Adipocyte (in vitro differentiated cells): ENCODE results near the gene ITPR2.
"Not testable (repeated sequence)": the region's sequence is repeated elsewhere in the genome, so short reads cannot be mapped to it uniquely, and the experiment has no call there.

Experiments
- DNase-seq: peaks from one replicate; pipeline ENCODE4 v3.0.0-alpha.2; 2015; ENCODE audit warnings: low read depth
- H3K27me3 ChIP-seq: replicated peaks from 2 replicates; pipeline ENCODE4 v1.7.0; 2013; ENCODE audit warnings: mild to moderate bottlenecking, low read length, moderate library complexity; ENCODE audit not compliant: control insufficient read depth, insufficient read depth
- H3K36me3 ChIP-seq: 2 replicates; pipeline ENCODE4 v1.7.0; 2013; ENCODE audit warnings: low read length, mild to moderate bottlenecking, moderate library complexity; ENCODE audit not compliant: control insufficient read depth, insufficient read depth, severe bottlenecking
- H3K4me1 ChIP-seq: 2 replicates; pipeline ENCODE4 v1.7.0; 2013; ENCODE audit warnings: mild to moderate bottlenecking, low read length, moderate library complexity; ENCODE audit not compliant: control insufficient read depth, insufficient read depth
- H3K4me3 ChIP-seq: 2 replicates; pipeline ENCODE4 v1.7.0; 2013; ENCODE audit warnings: mild to moderate bottlenecking, low read length, moderate library complexity
- H3K9ac ChIP-seq: 2 replicates; pipeline ENCODE4 v1.7.0; 2013; ENCODE audit warnings: mild to moderate bottlenecking, low read length, moderate library complexity
- H3K9me3 ChIP-seq: 2 replicates; pipeline ENCODE4 v1.7.0; 2013; ENCODE audit warnings: mild to moderate bottlenecking, low read length, moderate library complexity; ENCODE audit not compliant: control insufficient read depth

ITPR2 gene

DNA sequence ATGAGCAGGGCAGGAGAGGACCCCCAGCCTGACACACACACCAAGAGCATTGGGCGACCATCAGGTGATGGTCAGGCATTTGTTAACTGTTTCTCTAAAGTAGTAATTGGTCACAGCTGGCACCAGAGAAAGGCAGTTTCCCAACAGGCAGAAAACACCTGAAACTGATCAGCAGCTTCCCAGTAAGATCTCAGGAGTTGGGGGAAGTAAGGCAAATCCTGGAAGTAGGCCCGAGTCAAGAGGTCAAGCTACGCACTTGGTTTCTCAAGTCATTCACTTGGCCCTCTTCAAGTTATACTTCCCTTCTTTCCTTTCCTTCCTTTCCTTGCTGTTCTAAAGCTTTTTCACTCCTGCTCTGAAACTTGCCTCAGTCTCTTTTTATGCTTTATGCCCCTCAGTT, 501.9 kb downstream of the ITPR2 start:
- H3K36me3 ChIP-seq: no peaks in the 10 kb centered on the region
- no peaks in the 10 kb centered on the region for H3K9me3 ChIP-seq
- DNase-seq: no peak
- H3K4me1 ChIP-seq: no peaks in the 10 kb centered on the region
- no peaks in the 10 kb centered on the region for H3K27me3 ChIP-seq
- H3K4me3 ChIP-seq: no peak overlapping the region
- no peak overlapping the region for H3K9ac ChIP-seq

DNA sequence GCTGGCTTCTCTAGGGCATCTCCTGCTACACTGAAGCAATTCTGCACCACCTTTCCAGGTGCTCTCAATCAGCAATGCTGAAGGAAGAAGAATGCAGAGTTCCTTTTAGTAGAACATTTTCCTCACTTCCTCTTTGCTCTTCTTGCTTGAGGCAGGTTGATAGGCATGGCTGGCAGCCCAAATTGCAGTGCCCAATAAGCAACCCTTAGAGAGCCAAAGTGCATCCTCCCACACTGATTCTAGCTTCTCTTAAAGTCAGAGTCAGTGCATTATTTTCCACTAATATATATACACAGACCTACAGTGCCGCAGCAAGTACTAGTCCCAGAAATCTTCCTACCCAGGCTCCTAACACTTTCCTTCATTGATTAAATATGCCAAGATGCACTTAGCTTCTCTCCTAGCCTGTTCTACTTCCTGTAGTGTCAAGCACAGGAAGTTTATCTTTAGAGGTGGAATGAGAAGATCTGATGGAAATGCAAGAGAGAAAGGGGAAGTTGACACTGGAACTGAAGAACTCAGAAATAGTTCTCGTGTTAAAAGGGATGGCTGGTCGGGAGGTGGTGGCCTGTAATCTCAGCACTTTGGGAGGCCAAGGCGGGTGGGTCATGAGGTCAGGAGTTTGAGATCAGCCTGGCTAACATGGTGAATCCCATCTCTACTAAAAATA, 504.9 kb downstream of the ITPR2 start:
- DNase-seq: no peak
- Histone ChIP-seq H3K9me3 (no peaks in the 10 kb centered on the region), H3K4me1 (no peaks in the 10 kb centered on the region), H3K36me3 (no peaks in the 10 kb centered on the region), H3K27me3 (no peaks in the 10 kb centered on the region), H3K9ac (no peak overlapping the region), H3K4me3 (no peak overlapping the region)

- H3K9me3 ChIP-seq: no peaks in the 10 kb centered on the region
- no peak overlapping the region for H3K9ac ChIP-seq
- no peaks in the 10 kb centered on the region for H3K27me3 ChIP-seq
- H3K4me1 ChIP-seq: peaks cover 14% of the 10 kb centered on the region
- H3K4me3 ChIP-seq: no peak overlapping the region
- no peak for DNase-seq
- no peaks in the 10 kb centered on the region for H3K36me3 ChIP-seq
Observed at GRCh38 chr12:26323673-26324072, 509.3 kb downstream of the ITPR2 start.

GRCh38 chr12:26319511-26319910, 513.5 kb downstream of the ITPR2 start:
- DNase-seq: peak; percentile 44
- Histone ChIP-seq H3K4me1 (peaks cover 23% of the 10 kb centered on the region), H3K36me3 (no peaks in the 10 kb centered on the region), H3K9ac (no peak overlapping the region), H3K27me3 (no peaks in the 10 kb centered on the region), H3K9me3 (no peaks in the 10 kb centered on the region), H3K4me3 (no peak overlapping the region)

GRCh38 chr12:26318661-26319068, 514.3 kb downstream of the ITPR2 start:
- peak; percentile 47 for DNase-seq
- Histone ChIP-seq H3K36me3 (no peaks in the 10 kb centered on the region), H3K9me3 (peaks cover 3% of the 10 kb centered on the region), H3K4me1 (peaks cover 23% of the 10 kb centered on the region), H3K27me3 (no peaks in the 10 kb centered on the region), H3K9ac (peak overlapping the region; percentile 35), H3K4me3 (peak overlapping the region; percentile 23)

DNA sequence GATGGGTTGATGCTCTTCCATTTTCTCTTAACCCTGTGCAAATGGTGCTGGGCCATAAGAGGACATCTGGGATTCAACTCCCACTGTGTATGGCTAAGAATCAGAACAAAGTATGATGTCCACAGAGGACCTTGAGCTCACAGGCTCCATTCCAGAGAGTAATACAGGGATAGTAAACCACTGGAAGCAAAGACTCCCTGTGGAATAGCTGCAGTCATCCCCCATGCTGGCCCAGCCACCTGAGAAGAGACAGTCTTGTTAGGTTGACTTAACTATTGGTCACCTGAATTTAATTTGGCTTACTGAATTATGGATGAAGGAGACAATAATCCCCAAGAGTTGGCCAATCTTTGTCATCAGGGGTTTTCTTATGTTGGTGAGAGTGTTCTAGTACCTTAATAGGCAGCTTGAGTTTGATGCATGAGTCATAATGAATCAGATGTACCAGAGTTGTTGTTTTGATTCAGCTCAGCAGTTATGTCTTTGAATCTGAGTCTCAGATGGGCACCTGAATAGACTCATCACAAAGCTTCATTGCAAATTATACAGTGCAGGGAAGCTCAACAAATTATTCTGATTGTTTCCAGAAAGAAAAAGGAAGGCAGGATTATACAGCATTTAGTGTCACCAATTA, 514.9 kb downstream of the ITPR2 start:
- Histone ChIP-seq H3K4me3 (no peak overlapping the region), H3K9me3 (peaks cover 7% of the 10 kb centered on the region), H3K36me3 (no peaks in the 10 kb centered on the region), H3K4me1 (peaks cover 23% of the 10 kb centered on the region), H3K9ac (peak overlapping the region; percentile 20), H3K27me3 (no peaks in the 10 kb centered on the region)
- peak; percentile 53 for DNase-seq

GRCh38 chr12:26314103-26314502, 518.9 kb downstream of the ITPR2 start:
- H3K9me3 ChIP-seq, H3K4me3 ChIP-seq, H3K9ac ChIP-seq, H3K27me3 ChIP-seq, DNase-seq, H3K36me3 ChIP-seq: not testable (repeated sequence)
- H3K4me1 ChIP-seq: peaks cover 14% of the 10 kb centered on the region

- not testable (repeated sequence) for H3K4me3 ChIP-seq, H3K36me3 ChIP-seq, H3K4me1 ChIP-seq, H3K27me3 ChIP-seq, DNase-seq, H3K9ac ChIP-seq
- peaks cover 15% of the 10 kb centered on the region for H3K9me3 ChIP-seq
Observed at GRCh38 chr12:26310489-26310888, 522.5 kb downstream of the ITPR2 start.

DNA sequence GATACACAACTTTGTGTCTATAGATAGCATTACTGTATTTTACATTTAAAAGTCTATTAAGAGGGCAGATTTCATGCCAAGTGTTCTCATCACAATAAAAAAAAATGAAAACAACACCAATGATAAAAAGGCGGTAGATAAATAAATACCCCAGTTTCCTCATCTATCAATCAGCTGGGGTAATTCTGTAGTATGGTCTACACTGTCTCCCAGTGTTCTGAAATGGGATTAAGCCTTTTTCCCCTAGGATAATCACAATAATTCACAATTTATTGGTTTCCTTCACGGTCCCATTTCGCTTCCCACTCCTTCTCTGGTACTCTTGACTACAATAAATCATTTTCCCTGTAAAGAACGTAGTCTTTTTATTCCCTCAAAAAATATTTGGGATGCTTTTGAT, 523.4 kb downstream of the ITPR2 start:
- Histone ChIP-seq H3K4me1 (no peaks in the 10 kb centered on the region), H3K27me3 (no peaks in the 10 kb centered on the region), H3K4me3 (no peak overlapping the region), H3K9ac (no peak overlapping the region), H3K36me3 (no peaks in the 10 kb centered on the region), H3K9me3 (peaks cover 15% of the 10 kb centered on the region)
- DNase-seq: no peak

DNA sequence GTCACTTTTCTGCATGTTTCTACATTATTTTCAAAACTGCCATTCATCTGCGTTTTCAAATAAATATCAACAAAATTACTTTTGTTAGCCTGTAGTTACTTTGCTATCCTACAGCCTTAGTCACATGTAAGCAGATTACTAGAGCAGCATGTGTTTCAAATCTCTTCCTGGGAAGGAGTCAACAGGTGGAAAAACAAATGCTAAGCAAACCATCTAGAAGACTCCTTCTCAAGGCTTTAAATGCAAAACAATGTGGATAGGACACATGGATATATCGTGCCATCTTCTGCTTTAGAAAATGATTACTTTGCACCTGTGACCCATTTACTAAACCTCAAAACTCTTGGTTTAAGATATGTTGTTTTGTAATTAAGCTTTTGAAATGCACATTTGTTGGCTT, 528.7 kb downstream of the ITPR2 start:
- Histone ChIP-seq H3K4me3 (no peak overlapping the region), H3K9me3 (peaks cover 5% of the 10 kb centered on the region), H3K9ac (no peak overlapping the region), H3K27me3 (no peaks in the 10 kb centered on the region), H3K4me1 (peaks cover 4% of the 10 kb centered on the region), H3K36me3 (no peaks in the 10 kb centered on the region)
- no peak for DNase-seq

DNA sequence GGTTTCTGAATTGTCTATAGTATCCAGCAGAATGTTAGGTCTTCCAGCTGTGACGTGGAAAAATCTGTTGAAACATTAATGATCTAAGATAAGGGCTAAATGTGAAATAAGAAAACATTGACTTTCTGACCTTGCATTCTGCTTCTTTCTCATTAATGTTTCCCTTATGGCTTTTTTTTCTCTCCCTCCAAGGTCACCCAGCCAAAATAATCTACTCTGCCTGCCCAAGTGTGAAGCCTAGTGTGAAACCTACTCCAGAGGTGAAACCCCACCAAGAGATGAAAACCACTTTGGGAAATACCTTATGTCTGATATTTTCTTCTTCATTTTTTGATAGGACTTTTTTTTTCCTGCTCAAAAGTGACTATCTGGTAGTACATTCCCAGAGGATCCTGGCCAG, 529.6 kb downstream of the ITPR2 start:
- H3K9ac ChIP-seq: no peak overlapping the region
- H3K4me3 ChIP-seq: no peak overlapping the region
- H3K9me3 ChIP-seq: peaks cover 5% of the 10 kb centered on the region
- no peaks in the 10 kb centered on the region for H3K36me3 ChIP-seq
- peaks cover 10% of the 10 kb centered on the region for H3K4me1 ChIP-seq
- no peak for DNase-seq
- H3K27me3 ChIP-seq: no peaks in the 10 kb centered on the region

DNA sequence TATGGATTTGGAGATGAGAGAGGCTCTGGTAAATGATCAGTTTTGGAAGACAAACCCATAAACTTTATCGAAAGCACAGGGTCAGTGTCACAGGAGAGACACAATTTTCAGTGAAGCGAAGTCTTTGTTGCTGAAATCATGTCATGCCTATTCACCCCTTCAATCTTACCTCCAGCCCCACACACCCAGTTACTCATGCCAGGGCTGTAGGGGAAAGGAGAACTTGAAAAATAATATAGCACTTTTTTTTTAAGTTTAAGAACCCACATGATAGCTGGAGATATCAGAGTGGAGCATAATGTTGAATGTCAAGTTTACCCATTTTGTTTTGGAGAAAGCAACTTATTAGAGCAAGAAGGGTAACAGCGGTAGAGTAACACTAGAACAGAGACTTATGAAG, 530.2 kb downstream of the ITPR2 start:
- H3K36me3 ChIP-seq: no peaks in the 10 kb centered on the region
- H3K9ac ChIP-seq: no peak overlapping the region
- peaks cover 2% of the 10 kb centered on the region for H3K9me3 ChIP-seq

More for the DNA sequence above, 530.2 kb downstream of the ITPR2 start:
- Histone ChIP-seq H3K27me3 (no peaks in the 10 kb centered on the region), H3K4me1 (peaks cover 16% of the 10 kb centered on the region), H3K4me3 (no peak overlapping the region)
- no peak for DNase-seq
